H1 (cell line): Measurements from ENCODE around the gene CYB5B. TPM values are rescaled to one million over a fixed set of nuclear protein-coding genes. Genes with fewer than 3 reads are reported as not detected.

ENCODE experiments used
- POU5F1 ChIP-seq: IDR thresholded peaks from 2 replicates; pipeline ENCODE4 v1.6.1; 2011; ENCODE audit warnings: low read depth, mild to moderate bottlenecking, low read length, moderate library complexity
- polyA plus RNA-seq, 7 experiments: library from polyadenylated mRNA; depleted of rRNA in 3 of 7; stranded (reverse) in 5 of 7; unstranded in 2 of 7; fragments of >200 nt in 5 of 7; fragments of 200-250 nt in 2 of 7; gene quantifications; 1 replicate in 5 of 7; 2 replicates in 1 of 7; 4 replicates in 1 of 7; pipeline versions ENCODE4 v1.2.1 to v1.2.3, GENCODE V29; 2011 to 2013; ENCODE audit warnings: missing spikeins in 2 of 7, mixed read lengths in 2 of 7
- total RNA-seq: library from RNA; stranded (reverse); fragmentation: NEBNext Ultra II Directional; extraction: Animal tissue kit (Norgen Biotek cat#: 25700); gene quantifications from 2 replicates; pipeline ENCODE4 v1.2.1, GENCODE V29; 2021

The CYB5B gene
- total and polyA plus RNA-seq, 2 of the 8 experiments (the other 6 are each of a cell fraction or from before 2014, with no cell fraction given): 108 to 127 TPM

GRCh38 chr16:69393898-69394849, 30.2 kb upstream of the CYB5B start (continued):
- no peak for TF ChIP-seq POU5F1
- TF ChIP-seq, all 59 proteins: peak for 0
